GM18909 (cell line): ENCODE measurements around the gene ZNF524.

Source experiments
- ATAC-seq: cut with Tn5 transposase; IDR thresholded peaks from one replicate; pipeline ENCODE4 v1.9.1; 2021; ENCODE audit warnings: mild to moderate bottlenecking; ENCODE audit not compliant: unreplicated experiment, poor library complexity

The ZNF524 gene

GRCh38 chr19:55600662-55601028, 557 bp downstream of the ZNF524 start:
- ATAC-seq: no peak

- no peak for ATAC-seq
Observed at GRCh38 chr19:55601084-55601483, 996 bp downstream of the ZNF524 start.

- no peak for ATAC-seq
Observed at GRCh38 chr19:55602104-55603001, 2.3 kb downstream of the ZNF524 start.

- no peak for ATAC-seq
Observed at GRCh38 chr19:55603115-55603514, 3.0 kb downstream of the ZNF524 start.

GRCh38 chr19:55603581-55604292, 3.6 kb downstream of the ZNF524 start:
- ATAC-seq: no peak

- peak; percentile 77 for ATAC-seq
Observed at GRCh38 chr19:55605207-55605636, 5.1 kb downstream of the ZNF524 start.

- peak; percentile 30 for ATAC-seq
Observed at GRCh38 chr19:55605637-55606470, 5.8 kb downstream of the ZNF524 start, which contains the start of gene ZNF865. Gene ZNF865 (plus strand): TSS chr19:55605647. CDS start chr19:55613619, 7,972 bp downstream.

- ATAC-seq: no peak
Observed at GRCh38 chr19:55606471-55606787, 6.3 kb downstream of the ZNF524 start.

GRCh38 chr19:55606817-55607216, 6.7 kb downstream of the ZNF524 start:
- no peak for ATAC-seq

- ATAC-seq: no peak
Observed at GRCh38 chr19:55609326-55609725, 9.2 kb downstream of the ZNF524 start.

GRCh38 chr19:55611300-55611982, 11.4 kb downstream of the ZNF524 start:
- no peak for ATAC-seq

- no peak for ATAC-seq
Observed at GRCh38 chr19:55611983-55612645, 12.0 kb downstream of the ZNF524 start.

GRCh38 chr19:55613396-55613795, 13.3 kb downstream of the ZNF524 start:
- ATAC-seq: no peak

GRCh38 chr19:55613930-55614710, 14.0 kb downstream of the ZNF524 start:
- ATAC-seq: no peak

- no peak for ATAC-seq
Observed at GRCh38 chr19:55614711-55615542, 14.8 kb downstream of the ZNF524 start.

GRCh38 chr19:55615543-55616394, 15.7 kb downstream of the ZNF524 start:
- ATAC-seq: no peak

GRCh38 chr19:55616395-55616875, 16.3 kb downstream of the ZNF524 start:
- ATAC-seq: no peak
